HG03025 (cell line): ENCODE results near the gene CDH23.

Experiments
- ATAC-seq: cut with Tn5 transposase; IDR thresholded peaks from one replicate; pipeline ENCODE4 v1.9.1; 2021; ENCODE audit warnings: mild to moderate bottlenecking, moderate library complexity; ENCODE audit not compliant: unreplicated experiment, low FRiP score

The CDH23 gene

DNA sequence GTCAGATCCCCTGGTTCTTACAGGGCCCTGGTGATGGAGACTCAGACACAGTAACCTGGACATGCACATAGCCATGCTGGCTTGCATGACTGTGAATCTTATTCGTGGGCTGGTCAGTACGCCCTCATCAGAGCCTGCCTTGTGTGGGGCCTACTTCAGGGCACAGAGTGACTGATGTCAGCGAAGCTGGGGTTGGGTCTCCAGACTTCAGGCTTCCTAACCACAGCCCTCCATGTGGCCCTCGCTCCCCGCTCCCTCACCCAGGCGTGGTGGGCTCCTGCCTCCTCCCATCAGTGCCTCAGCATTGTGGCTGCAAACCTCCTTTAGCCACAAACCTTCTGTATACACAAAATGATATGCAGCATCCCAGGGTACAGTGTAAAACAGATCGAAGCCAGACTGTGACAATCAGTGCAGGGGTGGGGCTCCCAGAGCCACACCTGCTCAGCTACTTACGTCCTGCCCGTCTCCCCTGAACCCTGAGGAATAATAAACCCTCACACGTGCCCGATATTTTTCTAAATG lies 329.9 kb downstream of the CDH23 start:
- ATAC-seq: no peak

DNA sequence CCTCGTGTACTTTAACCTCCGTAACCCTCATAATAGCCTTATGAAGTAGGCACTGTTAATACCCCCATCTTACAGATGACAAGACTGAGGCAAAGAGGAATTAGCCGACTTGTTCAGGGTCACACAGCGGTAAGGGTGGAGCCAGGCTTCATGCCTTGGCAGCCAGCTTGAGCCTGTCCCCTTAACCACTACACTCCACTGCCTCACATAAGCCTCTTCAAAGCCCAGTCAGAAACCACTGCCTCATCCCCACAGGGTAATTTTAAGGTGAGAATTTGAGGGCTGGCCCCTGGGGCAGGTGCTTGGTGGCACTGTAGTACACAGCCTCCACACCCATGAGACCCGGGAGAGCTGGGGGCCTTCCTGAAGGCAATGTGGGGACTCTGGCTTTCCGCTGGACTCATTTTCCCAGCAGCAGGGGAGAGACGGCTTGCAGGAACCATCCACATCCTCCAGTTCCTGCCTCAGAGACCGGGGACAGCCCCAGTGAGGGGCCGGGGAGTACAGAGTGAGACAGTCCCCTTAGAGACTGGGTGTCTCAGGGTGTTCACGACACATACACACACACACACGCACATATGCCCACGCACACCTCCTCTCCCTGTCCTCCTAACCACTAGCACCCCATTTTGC lies 330.5 kb downstream of the CDH23 start:
- ATAC-seq: peak; percentile 29

DNA sequence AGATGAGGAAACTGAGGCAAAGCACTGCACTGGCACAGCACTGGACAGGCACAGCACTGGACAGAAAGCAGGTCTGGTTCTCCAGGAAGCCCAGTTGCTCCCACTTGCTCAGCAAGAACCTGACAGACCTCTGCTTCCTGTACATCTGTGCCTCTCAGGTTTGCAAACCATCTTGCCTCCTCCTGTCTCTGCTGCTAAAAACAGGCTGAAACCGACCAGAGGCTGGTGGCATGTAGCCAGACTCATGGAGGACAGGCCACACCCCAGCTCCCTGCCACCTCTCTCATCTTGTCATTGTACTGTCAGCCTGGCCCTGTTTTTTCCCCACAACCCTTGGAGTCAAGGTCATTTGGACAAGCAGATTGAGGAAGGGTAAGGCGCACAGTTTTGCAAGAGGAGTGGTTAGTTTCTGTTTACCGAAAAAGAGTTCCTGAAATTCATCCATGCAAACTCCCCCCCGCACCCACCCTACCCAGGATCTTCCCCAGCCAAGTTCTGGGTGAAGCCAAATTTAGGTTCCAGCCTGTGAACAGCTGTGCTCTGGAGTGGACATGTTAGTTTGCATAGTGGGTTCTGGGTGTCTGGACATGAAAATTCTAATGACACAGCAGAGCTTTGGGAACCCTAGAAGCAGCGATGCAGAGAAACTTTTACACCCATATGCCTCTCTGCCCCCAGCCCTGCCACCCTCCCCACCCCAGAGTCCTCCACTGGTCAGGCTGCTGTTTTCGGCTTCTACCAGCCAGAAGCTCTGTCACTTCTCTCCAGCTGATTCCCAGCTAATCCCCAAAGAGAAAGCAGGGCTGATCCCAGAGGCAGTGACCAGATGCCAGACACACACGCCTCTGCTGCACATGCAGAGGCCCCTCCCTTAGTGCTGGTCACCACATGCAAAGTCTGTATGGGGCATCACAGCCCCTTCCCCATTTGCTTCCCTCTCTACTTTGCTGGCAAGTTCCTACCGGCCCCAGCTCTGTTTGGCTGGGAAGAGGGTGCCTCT lies 331.3 kb downstream of the CDH23 start:
- peak; percentile 58 for ATAC-seq

DNA sequence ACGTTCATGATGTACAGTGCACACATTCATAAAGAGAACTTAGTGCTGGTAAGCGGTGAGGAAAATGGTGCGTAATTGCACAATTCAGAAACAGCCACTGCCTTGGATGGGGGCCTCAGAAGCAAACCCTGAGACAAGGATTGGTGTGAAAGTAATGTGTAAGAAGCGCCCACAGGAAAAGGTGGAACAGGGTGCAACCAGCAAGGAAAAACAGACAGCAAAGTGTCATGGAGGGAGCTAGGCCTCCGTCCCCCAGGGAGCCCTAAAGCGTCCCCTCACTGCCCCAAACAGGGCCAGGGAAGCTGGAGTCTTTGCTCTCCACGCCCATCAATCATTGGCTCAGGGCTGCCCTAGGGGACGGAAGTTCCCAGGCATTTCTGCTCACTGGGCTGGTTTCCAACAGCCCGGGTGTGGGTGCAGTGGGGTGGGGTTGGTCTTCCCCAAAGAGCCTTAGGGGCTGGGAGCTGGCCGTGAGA lies 332.5 kb downstream of the CDH23 start:
- no peak for ATAC-seq

DNA sequence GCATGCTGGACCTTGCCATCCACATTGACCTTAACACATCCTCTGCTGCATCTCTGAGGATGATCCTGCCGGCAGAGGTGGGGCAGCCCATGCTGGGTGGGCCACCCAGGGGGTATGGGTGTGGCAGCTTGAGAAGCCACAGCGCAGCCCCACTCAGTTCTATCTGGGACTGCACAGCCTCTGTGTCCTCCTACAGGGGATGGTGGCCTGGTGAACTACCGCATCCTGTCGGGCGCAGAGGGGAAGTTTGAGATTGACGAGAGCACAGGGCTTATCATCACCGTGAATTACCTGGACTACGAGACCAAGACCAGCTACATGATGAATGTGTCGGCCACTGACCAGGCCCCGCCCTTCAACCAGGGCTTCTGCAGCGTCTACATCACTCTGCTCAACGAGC lies 335.1 kb downstream of the CDH23 start:
- ATAC-seq: no peak

DNA sequence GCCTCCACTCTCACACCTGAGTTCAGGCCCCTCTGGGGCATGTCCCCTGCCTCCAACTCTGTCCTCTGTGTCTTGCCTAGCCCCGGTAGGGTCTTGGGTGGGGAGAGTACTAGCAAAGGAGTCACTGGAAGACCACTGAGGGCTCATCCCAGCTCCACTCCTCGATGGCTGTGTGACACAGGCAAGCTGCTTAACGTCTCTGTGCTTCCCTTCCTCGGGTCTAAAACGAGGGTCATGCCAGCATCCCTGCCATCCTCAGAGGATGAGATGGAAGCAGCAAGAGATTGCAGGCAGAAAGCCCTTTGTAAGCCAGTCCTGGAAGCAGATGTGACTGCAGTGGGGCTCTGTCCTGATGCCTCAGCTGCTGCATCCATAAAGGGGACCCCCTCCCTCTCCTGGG lies 338.1 kb downstream of the CDH23 start:
- ATAC-seq: no peak

DNA sequence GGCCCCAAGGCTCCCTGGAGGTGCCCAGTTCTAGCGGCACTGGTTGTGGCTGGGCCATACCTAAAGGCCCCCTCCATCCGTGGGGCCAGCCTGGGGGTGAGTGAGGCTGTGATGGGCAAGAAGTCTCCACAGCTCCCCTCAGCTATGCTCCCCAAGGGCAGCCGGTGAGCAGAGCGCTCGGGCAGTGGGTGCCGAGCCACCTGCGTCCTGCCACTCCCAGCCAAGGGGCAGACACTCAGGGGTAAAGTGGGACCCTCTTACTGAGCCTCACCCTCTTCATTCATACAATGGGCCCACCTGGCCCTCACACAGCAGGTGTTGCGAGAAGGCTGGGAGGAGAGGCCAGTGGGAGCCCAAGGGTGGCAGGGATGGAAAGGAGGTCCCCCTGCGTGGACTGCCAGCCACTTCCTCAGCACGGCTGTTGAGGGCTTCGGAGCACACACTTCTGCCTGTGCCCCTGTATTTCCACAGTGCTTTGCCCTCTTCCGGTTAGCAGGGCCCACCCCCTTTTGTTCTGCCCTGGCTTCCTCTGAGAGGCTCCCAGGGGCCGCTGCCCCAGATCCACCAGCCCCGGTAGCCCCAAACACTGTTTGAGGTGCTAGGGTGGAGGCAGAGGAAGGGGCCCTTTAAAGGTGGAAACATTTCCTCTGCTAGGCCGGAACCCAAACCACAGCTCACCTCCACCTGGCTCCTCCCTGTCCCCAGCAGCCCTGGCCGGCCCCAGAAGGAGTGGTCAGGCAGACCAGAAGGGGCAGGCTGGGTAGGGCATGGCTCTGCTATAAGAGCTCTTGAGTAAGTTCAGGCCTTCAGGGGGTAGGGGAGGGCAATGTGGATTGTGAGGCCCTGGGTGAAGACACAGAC lies 339.2 kb downstream of the CDH23 start:
- ATAC-seq: no peak

DNA sequence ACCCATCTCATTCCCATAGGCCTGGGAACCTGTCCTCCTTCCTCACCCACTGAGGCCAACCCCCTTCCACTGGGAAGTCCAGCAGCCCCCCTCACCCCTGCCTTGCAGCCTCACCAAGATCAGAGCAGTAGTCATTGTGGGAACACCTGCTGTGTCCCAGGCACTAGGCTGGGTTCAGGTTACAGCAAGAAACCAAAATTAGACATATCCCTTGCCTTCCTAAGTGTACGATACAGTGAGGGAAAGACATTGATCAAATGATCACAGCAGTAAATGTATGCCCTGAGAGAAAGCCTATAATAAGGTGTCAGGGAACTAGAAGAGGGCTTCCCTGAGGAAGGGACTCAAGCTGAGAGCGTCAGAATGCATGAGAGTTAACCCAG lies 339.8 kb downstream of the CDH23 start:
- ATAC-seq: no peak

DNA sequence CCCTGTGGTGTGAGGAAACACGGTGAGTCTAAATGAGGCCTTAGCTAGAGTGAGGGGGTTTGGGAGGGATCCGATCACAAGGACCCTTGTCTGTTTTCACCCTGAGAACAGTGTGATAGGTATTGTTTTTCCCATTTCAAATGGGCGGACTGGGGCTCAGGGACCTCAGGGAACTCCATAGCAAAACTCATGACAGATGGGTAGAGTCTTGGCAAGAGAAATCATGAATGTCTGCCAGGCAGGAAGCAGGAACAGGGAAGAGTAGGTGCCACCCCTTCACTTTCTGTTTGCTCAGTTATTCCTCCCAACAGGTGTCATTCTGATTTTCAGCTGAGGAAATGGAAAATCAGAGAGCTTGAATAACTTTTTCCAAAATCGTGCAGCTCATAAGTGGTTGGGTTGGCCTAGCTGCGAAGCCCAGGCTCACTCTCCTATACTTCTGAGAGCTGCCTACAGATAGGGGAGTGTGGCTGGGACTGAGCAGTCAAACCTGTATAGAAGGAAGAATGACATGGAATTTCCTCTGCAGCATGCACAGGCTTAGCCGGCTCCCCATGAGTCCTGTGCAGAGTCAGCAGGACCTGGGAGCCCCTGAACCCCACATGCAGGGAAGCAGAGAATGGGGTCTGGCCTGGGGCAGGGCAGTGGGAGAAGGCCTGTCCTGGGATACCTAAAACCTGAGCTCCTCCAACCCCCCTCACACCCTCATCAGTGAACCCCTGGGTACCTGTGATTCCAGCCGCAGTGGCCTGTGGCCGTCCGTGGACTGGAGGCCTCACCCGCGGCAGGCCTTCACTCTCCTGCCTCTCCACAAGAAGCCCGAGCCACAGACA lies 340.5 kb downstream of the CDH23 start:
- ATAC-seq: no peak

DNA sequence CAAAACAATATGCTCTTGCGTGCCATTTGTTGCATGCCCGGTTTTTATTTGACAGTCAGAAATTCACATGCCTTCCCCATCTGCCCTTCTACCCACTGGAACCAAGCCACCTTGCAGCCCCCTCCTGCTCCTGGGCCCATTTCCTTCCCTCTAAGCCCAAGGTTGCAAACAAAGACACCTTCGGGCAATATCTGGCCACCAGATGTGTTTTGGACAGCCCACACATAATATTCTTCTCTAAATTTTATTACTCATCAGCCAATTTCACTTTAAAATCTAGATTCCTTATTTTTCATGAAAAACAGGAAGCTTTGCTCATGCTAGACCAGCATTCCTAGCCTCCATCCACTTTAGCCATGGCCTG lies 341.1 kb downstream of the CDH23 start:
- no peak for ATAC-seq

DNA sequence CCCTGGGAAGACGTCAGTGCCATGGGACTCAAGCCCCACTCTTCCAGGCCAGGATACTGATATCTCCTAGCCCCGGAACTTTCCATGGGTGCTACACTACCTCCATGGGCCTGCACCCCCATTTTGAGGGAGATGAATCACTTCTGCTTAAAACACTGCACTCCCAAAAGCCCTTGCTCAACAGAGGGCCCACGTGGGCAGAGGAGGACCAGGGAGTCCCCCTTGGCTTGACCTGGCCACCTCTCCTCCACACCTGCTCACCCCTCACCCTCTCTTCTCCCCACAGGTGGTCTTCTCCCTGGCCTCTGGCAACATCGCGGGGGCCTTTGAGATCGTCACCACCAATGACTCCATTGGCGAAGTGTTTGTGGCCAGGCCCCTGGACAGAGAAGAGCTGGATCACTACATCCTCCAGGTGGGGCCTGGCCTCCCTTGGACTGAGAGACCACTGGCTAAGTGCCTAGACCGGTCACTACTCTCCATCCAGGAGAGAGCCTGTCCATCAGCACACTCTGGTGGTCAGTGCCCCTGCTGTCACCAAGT lies 342.7 kb downstream of the CDH23 start:
- ATAC-seq: no peak

DNA sequence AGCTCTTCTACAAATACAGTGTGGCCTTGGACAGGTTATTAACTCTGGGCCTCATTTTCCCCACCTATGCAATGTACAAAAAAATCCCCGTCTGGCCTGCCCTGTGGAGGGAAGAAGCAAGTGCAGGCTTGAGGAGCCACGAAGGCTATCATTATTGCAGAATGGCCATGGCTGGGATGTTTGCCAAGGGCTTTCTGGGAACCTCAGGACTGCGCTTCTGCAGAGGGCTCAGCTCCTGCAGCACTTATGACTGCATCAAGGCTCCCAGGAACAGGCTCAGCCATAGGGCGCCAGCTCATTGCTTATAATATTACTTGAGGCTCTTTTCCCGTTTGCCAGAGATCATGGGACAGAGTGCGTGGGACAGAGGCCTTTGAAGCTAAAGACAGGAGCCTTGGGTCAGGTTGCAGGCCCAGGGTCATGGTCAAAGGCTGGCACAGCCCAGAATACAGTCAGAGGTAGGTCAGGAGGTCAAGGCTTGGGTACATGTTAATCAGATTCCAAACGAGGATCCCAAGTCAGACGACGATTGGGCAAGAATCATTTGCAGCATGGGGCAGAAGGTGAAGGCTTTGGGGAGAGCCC lies 343.4 kb downstream of the CDH23 start:
- no peak for ATAC-seq

DNA sequence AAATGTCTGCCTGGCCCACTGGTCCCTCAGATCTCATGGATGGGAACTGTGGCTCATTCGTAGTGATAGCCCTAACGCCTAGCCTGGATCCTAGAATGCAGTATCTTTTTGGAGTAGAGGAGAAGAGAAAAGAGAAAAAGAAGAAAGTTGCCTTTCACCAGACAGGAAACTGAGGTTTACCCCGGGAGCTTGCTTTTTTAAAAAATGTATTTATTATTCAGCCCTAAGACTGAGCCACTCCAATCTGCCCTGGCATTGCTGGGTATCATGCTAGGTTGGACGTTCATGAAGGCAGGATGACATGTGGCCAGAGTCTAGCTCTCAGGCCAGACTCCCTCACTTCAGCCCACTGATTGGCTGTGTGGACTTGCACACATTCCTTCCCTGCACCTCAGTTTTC lies 344.3 kb downstream of the CDH23 start:
- ATAC-seq: no peak

DNA sequence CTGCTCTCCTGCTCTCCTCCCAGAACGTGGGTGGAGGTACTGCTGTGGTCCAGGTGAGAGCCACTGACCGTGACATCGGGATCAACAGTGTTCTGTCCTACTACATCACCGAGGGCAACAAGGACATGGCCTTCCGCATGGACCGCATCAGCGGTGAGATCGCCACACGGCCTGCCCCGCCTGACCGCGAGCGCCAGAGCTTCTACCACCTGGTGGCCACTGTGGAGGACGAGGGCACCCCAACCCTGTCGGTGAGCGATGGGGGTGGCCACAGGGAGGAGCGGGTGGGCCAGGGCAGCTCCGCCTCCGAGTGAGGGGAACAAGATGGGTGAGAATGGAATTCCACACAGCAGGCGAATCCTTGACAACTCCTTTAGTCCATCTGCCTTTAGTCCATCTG lies 345.0 kb downstream of the CDH23 start:
- no peak for ATAC-seq

DNA sequence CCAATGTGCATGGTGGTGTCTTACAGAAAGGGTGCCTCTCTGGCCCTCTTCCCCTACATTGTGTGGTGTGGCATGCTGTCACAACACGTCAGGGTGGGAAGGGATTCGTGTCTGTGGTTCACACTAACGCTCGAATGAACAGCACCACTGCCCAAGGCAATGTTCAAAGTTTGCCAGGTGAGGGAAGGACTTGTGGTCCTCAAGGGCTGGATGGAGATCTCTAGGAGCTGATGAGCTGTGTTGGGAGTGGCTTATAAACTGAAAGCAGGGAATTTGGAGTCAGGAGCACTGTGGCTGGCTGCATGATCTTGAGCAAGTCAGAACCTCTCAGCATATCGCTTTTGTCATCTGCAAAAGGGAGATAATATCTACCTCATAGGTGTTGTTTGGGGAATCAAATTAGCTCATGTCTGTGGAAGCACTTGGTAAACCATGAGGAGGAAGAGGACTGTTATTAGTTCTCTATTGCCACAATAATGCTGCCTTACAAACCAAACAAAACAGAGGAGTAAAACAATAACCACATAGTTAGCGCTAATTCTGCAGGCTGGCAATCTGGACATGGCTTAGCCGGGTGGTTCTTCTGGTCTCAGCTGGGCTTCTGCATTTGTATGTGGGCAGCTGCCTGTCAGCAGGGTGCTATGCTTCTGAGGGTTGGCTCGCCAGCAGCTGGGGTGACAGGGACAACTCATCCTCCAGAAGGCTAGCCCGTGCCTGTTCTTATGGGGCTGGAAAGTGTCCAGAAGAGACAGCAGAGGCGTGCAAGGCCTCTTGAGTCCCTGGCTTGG lies 345.8 kb downstream of the CDH23 start:
- ATAC-seq: no peak

DNA sequence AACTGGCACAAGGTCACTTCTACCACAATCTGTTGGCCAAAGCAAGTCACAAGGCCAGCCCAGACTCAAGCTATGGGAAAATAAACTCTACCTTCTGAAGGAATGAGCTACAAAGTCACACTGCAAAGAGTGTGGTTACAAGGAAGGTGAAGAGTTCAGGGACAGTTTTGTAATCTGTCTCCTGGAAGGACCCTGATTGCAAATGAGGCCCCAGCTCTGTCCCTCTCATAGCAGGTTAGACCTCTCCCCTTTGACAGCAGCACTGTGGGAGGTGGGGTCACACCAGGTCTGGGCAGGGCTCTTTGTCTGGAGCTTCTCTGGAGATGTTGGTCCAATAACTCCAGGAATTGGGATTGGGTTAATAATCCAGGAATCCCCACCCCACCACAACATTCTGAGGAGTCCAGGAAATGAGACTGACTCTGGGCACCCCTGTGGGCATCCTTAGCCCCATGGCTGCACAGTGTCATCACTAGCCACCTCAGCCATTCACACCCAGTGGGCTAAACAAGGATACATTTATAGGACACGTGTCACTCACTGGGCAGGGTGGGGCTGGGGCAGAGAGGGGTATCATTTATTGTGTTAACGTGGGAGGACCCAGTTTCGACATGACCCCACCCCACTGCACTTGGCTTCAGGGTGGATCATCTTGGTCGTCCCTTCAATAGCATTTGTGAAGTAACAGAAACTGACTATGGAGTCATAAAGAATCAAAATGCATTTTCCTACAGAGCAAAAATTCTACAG lies 346.5 kb downstream of the CDH23 start:
- ATAC-seq: no peak

DNA sequence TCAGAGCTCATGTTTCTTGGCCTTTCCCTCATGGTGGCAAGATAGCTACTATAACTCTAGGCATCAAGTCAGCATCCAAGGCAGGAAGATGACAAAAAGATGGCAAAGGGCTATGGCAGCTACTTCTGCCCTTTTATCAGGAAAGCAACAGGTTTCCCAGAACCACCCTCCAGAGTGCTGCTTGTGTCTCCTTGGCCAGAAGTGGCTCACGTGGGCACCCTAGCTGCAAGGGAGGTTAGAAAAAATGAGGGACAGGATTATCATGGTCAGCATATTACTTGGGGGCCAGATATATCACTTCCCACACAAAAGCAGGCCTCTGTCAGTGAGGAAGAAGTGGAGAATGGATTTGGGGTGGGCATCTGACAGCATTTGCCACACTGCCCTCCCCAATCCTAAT lies 347.1 kb downstream of the CDH23 start:
- ATAC-seq: no peak
